Lower lobe of right lung (tissue), 2 donors: ENCODE results near the gene GRN. TPM values are rescaled to one million over a fixed set of nuclear protein-coding genes. Genes with fewer than 3 reads are reported as not detected.

ENCODE experiments used
- ATAC-seq, 2 donors: fragments of 200-7000 bp; cut with Tn5 transposase; one replicate each; pipeline ENCODE4 v1.9.1; 2020 to 2022; ENCODE audit warnings: mild to moderate bottlenecking in 2 of 2, moderate library complexity in 2 of 2
- DNase-seq: peaks from one replicate; pipeline ENCODE4 v3.0.0-alpha.2; 2020
- H3K27ac ChIP-seq: fragments of 200-600 bp; one replicate; pipeline ENCODE4 v1.8.0; 2022
- H3K27me3 ChIP-seq: fragments of 200-600 bp; one replicate; pipeline ENCODE4 v1.8.0; 2022; ENCODE audit warnings: low read depth
- H3K36me3 ChIP-seq: fragments of 200-600 bp; one replicate; pipeline ENCODE4 v1.8.0; 2022; ENCODE audit warnings: mild to moderate bottlenecking
- H3K4me1 ChIP-seq: fragments of 200-600 bp; one replicate; pipeline ENCODE4 v1.8.0; 2022
- H3K4me3 ChIP-seq: fragments of 200-600 bp; one replicate; pipeline ENCODE4 v1.8.0; 2022; ENCODE audit warnings: mild to moderate bottlenecking
- H3K9me3 ChIP-seq: fragments of 200-600 bp; one replicate; pipeline ENCODE4 v1.8.0; 2022
- CTCF ChIP-seq: fragments of 200-600 bp; IDR thresholded peaks from one replicate; pipeline ENCODE4 v1.8.0; 2022; ENCODE audit warnings: antibody characterized with exemption, mild to moderate bottlenecking
- intact Hi-C: fragments of 100-400 bp; cut with DNase I; formaldehyde crosslinking; loops from one replicate; pipeline ENCODE4 v1.11.0; 2022
- total RNA-seq: library from RNA; stranded (reverse); fragmentation: NEBNext Ultra II Directional; extraction: Animal tissue kit (Norgen Biotek cat#: 25700); gene quantifications from one replicate; pipeline ENCODE4 v1.2.1, GENCODE V29; 2021
- donor health status: DM: no; HTN: yes; CAD: no; lungs with severe emphysema.

GRN gene
- total RNA-seq, 1 donor from 2014 or later, result 1,241 TPM

DNA sequence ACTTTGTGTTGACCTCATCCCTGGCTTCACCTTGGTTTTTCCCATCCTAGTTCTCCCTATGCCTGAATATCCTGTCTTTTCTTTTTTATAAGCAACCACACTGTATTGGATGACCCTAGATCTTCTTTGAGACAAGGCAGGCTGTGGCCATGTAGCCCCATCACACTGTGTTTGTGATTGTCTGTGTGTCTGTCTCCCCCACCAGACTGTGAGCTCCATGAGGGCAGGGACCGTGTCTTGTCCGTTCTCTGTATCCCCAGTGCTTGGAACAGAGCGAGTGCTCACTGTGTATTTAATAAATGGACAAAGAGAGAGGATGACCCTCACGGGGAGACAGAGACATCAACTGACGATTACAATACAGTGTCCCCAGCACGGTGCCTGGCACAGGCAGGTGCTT is 27.6 kb upstream of the GRN start:
- intact Hi-C loops, result no loop called here
- ATAC-seq, result no peak
- peaks cover 33% of the 10 kb centered on the region for H3K36me3 ChIP-seq
- H3K4me3 ChIP-seq, result no peak overlapping the region
- H3K4me1 ChIP-seq, result peaks cover 7% of the 10 kb centered on the region
- no peaks in the 10 kb centered on the region for H3K9me3 ChIP-seq
- H3K27ac ChIP-seq, result no peak overlapping the region
- peaks cover 45% of the 10 kb centered on the region for H3K27me3 ChIP-seq
- no peak for TF ChIP-seq CTCF
- no peak for DNase-seq

DNA sequence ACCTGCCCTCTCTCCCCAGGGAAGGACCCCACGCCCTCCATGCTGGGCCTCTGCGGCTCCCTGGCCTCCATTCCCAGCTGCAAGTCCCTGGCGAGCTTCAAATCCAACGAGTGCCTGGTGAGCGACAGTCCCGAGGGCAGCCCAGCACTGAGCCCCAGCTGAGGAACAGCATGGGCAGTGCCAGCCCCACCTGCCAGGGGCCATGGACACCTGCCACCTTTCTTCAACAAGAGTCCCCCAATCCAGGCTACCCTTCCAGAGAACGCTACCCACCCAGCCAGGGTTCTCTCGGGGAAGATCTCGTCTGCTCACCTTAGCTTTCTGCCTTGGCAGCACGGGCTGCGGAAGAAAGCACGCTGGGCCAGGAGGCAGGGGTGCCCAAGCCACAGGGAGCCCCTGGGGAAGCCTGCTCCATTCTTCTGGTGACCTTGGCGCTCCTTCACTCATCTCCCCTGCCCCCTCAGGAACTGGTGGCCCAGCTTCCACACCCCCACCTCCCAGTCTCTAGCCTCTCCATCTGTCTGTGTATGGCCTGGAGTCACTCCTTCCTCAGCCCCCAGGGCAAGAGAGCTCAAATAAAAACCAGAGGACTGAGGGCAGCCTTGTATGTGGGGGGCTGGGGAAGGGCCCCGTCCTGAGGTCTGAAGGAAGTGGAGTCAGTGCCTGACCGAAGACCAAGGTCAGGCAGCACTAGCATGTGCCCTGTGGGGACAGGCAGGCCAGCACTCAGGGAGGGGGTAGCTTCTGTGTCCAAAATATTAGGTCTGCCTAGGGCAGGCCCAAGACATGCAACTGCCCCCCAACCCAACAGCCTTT is 26.8 kb upstream of the GRN start:
- peaks cover 40% of the 10 kb centered on the region for H3K27me3 ChIP-seq
- H3K27ac ChIP-seq, result no peak overlapping the region
- DNase-seq (no peak), ATAC-seq (no peak)
- H3K4me1 ChIP-seq, result peaks cover 11% of the 10 kb centered on the region
- intact Hi-C loops, result no loop called here
- peaks cover 33% of the 10 kb centered on the region for H3K36me3 ChIP-seq
- TF ChIP-seq CTCF, result no peak
- H3K9me3 ChIP-seq, result no peaks in the 10 kb centered on the region
- H3K4me3 ChIP-seq, result no peak overlapping the region

- no peak for DNase-seq
- H3K9me3 ChIP-seq, result no peaks in the 10 kb centered on the region
Observed at GRCh38 chr17:44320066-44320465, 25.0 kb upstream of the GRN start.

GRCh38 chr17:44321246-44322120 is 23.6 kb upstream of the GRN start:
- peaks cover 24% of the 10 kb centered on the region for H3K4me1 ChIP-seq
- no peaks in the 10 kb centered on the region for H3K9me3 ChIP-seq
- intact Hi-C loops, result no loop called here
- H3K36me3 ChIP-seq, result peaks cover 33% of the 10 kb centered on the region
- H3K4me3 ChIP-seq, result no peak overlapping the region
- no peak for TF ChIP-seq CTCF
- ATAC-seq, result no peak
- no peak overlapping the region for H3K27ac ChIP-seq
- H3K27me3 ChIP-seq, result peaks cover 11% of the 10 kb centered on the region
- no peak for DNase-seq

More at GRCh38 chr17:44320066-44320465, 25.0 kb upstream of the GRN start:
- no peak for ATAC-seq
- Histone ChIP-seq H3K4me1 (peaks cover 13% of the 10 kb centered on the region), H3K27me3 (peaks cover 23% of the 10 kb centered on the region), H3K27ac (no peak overlapping the region), H3K36me3 (peaks cover 33% of the 10 kb centered on the region), H3K4me3 (no peak overlapping the region)
- no peak for TF ChIP-seq CTCF
- intact Hi-C loops, result no loop called here

- Histone ChIP-seq H3K36me3 (peaks cover 33% of the 10 kb centered on the region), H3K4me1 (peaks cover 29% of the 10 kb centered on the region), H3K27me3 (peaks cover 2% of the 10 kb centered on the region), H3K27ac (no peak overlapping the region), H3K4me3 (no peak overlapping the region), H3K9me3 (no peaks in the 10 kb centered on the region)
- ATAC-seq (no peak), DNase-seq (no peak)
- intact Hi-C loops, result no loop called here
- no peak for TF ChIP-seq CTCF
Observed at GRCh38 chr17:44322236-44322895, 22.7 kb upstream of the GRN start.
